Heart left ventricle (tissue), 16 donors: Measurements from ENCODE around the gene SCN1B. TPM values are rescaled to one million over a fixed set of nuclear protein-coding genes. Genes with fewer than 3 reads are reported as not detected.

Experiments
- ATAC-seq, 4 donors: fragments of 200-7000 bp; cut with Tn5 transposase; one replicate each; pipeline ENCODE4 v1.9.1; 2020 to 2022; ENCODE audit warnings: moderate library complexity in 4 of 4, mild to moderate bottlenecking in 3 of 4, moderate number of reproducible peaks in 1 of 4
- DNase-seq, 5 donors: peaks; one replicate each; pipeline ENCODE4 v3.0.0-alpha.2; 2020
- H3K27ac ChIP-seq, 12 donors: fragments of 200-600 bp; sonication (generic) in 4 of 12; one replicate each; pipeline versions ENCODE4 v1.5.0 to v1.8.0; 2016 to 2022; ENCODE audit warnings: mild to moderate bottlenecking in 2 of 12
- H3K27me3 ChIP-seq, 9 donors: fragments of 200-600 bp; sonication (generic) in 2 of 9; one replicate each; pipeline versions ENCODE4 v1.5.1 to v1.8.0; 2016 to 2022; ENCODE audit warnings: mild to moderate bottlenecking in 3 of 9
- H3K36me3 ChIP-seq, 9 donors: fragments of 200-600 bp; sonication (generic) in 2 of 9; one replicate each; pipeline versions ENCODE4 v1.5.0 to v1.8.0; 2018 to 2022; ENCODE audit warnings: mild to moderate bottlenecking in 2 of 9
- H3K4me1 ChIP-seq, 12 donors: fragments of 200-600 bp; sonication (generic) in 4 of 12; one replicate each; pipeline versions ENCODE4 v1.5.0 to v1.8.0; 2016 to 2022; ENCODE audit warnings: mild to moderate bottlenecking in 3 of 12
- H3K4me3 ChIP-seq, 12 donors: fragments of 200-600 bp; sonication (generic) in 4 of 12; one replicate each; pipeline versions ENCODE4 v1.5.0 to v1.8.0; 2017 to 2022; ENCODE audit warnings: mild to moderate bottlenecking in 9 of 12, moderate library complexity in 4 of 12
- H3K9me3 ChIP-seq, 12 donors: fragments of 200-600 bp; sonication (generic) in 4 of 12; one replicate each; pipeline versions ENCODE4 v1.5.0 to v1.8.0; 2016 to 2022; ENCODE audit warnings: mild to moderate bottlenecking in 1 of 12
- POLR2A ChIP-seq, 2 donors: fragments of 450-650 bp; IDR thresholded peaks; one replicate each; pipeline ENCODE4 v1.6.1; 2017; ENCODE audit warnings: antibody characterized with exemption in 2 of 2, mild to moderate bottlenecking in 2 of 2, moderate library complexity in 2 of 2
- WGBS, 4 donors: extraction: QIAGEN DNeasy Blood & Tissue Kit in 2 of 4; methylation state at CpG; one replicate each; pipeline versions ENCODE4 v1.1.5 to v1.1.7; 2013 to 2018; 5-methylcytosine and 5-hydroxymethylcytosine counted together
- intact Hi-C, 10 donors: fragments of 100-400 bp; cut with DNase I; formaldehyde crosslinking; loops; one replicate each; pipeline versions ENCODE4 v1.11.1 to v1.14.2; 2022
- polyA plus RNA-seq, 2 donors: library from polyadenylated mRNA; stranded (reverse); fragments of 200-250 nt; gene quantifications; one replicate each; pipeline ENCODE4 v1.2.3, GENCODE V29; 2013
- total RNA-seq, 9 donors: library from RNA; depleted of rRNA in 2 of 9; stranded (reverse); fragments of >200 nt in 2 of 9; fragmentation: NEBNext Ultra II Directional in 3 of 9; extraction: Animal tissue kit (Norgen Biotek cat#: 25700) in 3 of 9; gene quantifications; one replicate each; pipeline versions ENCODE4 v1.1.0 to v1.2.4, GENCODE V29; 2016 to 2023
- TF ChIP-seq, protein P1 (sequence below), 12 donors: fragments of 200-600 bp; sonication (generic) in 4 of 12; IDR thresholded peaks; one replicate each; pipeline versions ENCODE4 v1.5.0 to v1.8.0; 2018 to 2022; ENCODE audit warnings: antibody characterized with exemption in 12 of 12, mild to moderate bottlenecking in 5 of 12
- donor health status: ischemic (EF 13 %, LVEDD 7.1; RV severe dilation, severe dysfunction).
- donor health status: healthy with polysubstance abuse.
- donor health status: DM: no; HTN: yes; CAD: no.
- donor health status: DM: no; HTN: no; CAD: no.
- donor health status: ischemic (EF 25% LVEDD 6.9; RV normal size, moderate dysfunction).
- donor health status: ischemic (EF 25% LVEDD 5.7; RV mildly dilated, moderate dysfunction).
- donor health status: healthy.
- donor health status: DM: yes; HTN: yes; CAD: no.
- donor health status: ischemic (EF 35%, LVEDD 5.7; RV mildly dilated, moderate dysfunction).
- donor health status: nonischemic (EF 11% LVEDD 7.7; RV severe dilation, severe dysfunction).
- donor health status: DM: yes; HTN: yes; CAD: no.
- donor health status: PGD.
- donor health status: ischemic (EF 29% LVEDD 5.4; RV normal size, mild dysfunction).
- donor health status: nonischemic (EF 23%, LVEDD 6.1; RV moderate dilation, normal function).

Gene SCN1B
- total and polyA plus RNA-seq, 11 donors = 19.7 to 68.3 (median 32.4) TPM

DNA sequence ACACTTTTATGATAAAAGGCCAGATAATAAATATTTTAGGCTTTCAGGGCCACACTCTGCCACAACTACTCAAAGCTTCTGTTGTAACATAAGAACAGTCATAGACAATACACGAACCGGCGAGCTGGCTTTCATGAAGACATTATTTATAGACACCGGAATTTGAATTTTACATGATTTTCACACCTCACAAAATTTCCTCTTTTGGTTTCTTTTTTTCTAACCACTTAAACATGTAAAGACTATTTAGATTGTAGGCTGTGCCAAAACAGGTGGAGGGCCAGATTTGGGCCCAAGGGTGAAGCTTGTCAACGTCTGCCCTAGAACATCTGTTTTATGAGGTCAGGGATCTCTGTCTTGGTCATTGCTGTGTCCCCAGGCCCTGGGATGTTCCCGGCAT is 55.7 kb downstream of the SCN1B start:
- no peaks in the 10 kb centered on the region for H3K9me3 ChIP-seq
- intact Hi-C loops = no loop called here
- ATAC-seq (no peak), DNase-seq (no peak)
- no peak for TF ChIP-seq POLR2A (IDR thresholded peaks at IDR 0.05)
- TF ChIP-seq, protein P1, sequence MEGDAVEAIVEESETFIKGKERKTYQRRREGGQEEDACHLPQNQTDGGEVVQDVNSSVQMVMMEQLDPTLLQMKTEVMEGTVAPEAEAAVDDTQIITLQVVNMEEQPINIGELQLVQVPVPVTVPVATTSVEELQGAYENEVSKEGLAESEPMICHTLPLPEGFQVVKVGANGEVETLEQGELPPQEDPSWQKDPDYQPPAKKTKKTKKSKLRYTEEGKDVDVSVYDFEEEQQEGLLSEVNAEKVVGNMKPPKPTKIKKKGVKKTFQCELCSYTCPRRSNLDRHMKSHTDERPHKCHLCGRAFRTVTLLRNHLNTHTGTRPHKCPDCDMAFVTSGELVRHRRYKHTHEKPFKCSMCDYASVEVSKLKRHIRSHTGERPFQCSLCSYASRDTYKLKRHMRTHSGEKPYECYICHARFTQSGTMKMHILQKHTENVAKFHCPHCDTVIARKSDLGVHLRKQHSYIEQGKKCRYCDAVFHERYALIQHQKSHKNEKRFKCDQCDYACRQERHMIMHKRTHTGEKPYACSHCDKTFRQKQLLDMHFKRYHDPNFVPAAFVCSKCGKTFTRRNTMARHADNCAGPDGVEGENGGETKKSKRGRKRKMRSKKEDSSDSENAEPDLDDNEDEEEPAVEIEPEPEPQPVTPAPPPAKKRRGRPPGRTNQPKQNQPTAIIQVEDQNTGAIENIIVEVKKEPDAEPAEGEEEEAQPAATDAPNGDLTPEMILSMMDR (IDR thresholded peaks at IDR 0.05) = no peak
- H3K27me3 ChIP-seq = peaks cover 0 to 10% (median 3%) of the 10 kb centered on the region in 9 donors
- H3K36me3 ChIP-seq = no peaks in the 10 kb centered on the region
- no peak overlapping the region for H3K27ac ChIP-seq
- WGBS, 4 donors = 72 to 86% (median 77%) methylated on average over 6 of the region's 6 CpGs
- peaks cover 0 to 8% (median 4%) of the 10 kb centered on the region in 12 donors for H3K4me1 ChIP-seq
- no peak overlapping the region for H3K4me3 ChIP-seq

DNA sequence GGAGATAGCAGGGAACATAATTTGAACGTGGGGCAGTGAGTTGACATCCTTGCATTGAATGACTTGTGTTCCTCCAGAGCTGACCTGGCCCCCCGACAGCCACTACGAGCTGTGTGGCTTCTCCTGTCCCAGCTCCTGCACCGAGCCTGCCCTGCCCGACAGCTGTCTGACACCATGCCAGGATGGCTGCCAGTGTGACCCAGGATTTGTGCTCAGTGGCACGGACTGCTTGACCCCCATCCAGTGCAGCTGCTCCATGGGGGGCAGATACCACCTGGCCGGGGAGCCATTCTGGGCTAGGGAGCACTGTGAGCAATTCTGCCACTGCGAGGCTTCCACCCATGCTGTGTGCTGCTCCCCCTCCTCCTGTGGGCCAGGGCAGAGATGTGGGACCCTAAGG is 56.2 kb downstream of the SCN1B start:
- Histone ChIP-seq H3K4me3 (no peak overlapping the region), H3K4me1 (peaks cover 0 to 9% (median 4%) of the 10 kb centered on the region in 12 donors), H3K27me3 (peaks cover 0 to 15% (median 7%) of the 10 kb centered on the region in 9 donors), H3K27ac (no peak overlapping the region), H3K9me3 (no peaks in the 10 kb centered on the region), H3K36me3 (no peaks in the 10 kb centered on the region)
- ATAC-seq (no peak), DNase-seq (no peak)
- WGBS, 4 donors = 73 to 87% (median 81%) methylated on average over 7 to 8 of the region's 8 CpGs
- TF ChIP-seq, protein P1 (IDR thresholded peaks at IDR 0.05) = no peak
- no peak for TF ChIP-seq POLR2A (IDR thresholded peaks at IDR 0.05)
- intact Hi-C loops = no loop called here

DNA sequence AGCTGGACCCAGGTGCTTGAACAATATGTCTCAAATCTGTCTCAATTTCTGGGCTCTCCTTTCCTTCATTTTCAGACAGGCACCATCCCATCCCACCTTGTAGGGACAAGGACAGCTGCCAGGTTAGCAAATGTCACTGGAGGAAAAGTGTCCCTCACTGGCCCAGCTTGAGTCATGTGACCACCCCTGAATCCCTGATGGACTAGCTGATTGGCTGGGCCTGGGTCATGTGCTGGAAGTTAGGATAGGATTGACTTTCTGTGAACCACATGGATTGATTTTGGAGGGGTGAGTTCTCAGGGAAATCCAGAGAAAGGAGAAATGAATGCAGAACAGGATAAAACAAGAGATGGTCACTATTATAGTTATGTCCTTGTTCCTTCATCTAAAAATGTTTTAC is 57.1 kb downstream of the SCN1B start:
- H3K36me3 ChIP-seq = no peaks in the 10 kb centered on the region
- ATAC-seq = no peak
- H3K9me3 ChIP-seq = no peaks in the 10 kb centered on the region
- no peak overlapping the region for H3K27ac ChIP-seq
- DNase-seq = no peak
- no peak overlapping the region for H3K4me3 ChIP-seq
- TF ChIP-seq, protein P1 (IDR thresholded peaks at IDR 0.05) = no peak
- H3K4me1 ChIP-seq = peaks cover 0 to 9% (median 4%) of the 10 kb centered on the region in 12 donors
- peaks cover 0 to 24% (median 7%) of the 10 kb centered on the region in 9 donors for H3K27me3 ChIP-seq
- intact Hi-C loops = no loop called here

DNA sequence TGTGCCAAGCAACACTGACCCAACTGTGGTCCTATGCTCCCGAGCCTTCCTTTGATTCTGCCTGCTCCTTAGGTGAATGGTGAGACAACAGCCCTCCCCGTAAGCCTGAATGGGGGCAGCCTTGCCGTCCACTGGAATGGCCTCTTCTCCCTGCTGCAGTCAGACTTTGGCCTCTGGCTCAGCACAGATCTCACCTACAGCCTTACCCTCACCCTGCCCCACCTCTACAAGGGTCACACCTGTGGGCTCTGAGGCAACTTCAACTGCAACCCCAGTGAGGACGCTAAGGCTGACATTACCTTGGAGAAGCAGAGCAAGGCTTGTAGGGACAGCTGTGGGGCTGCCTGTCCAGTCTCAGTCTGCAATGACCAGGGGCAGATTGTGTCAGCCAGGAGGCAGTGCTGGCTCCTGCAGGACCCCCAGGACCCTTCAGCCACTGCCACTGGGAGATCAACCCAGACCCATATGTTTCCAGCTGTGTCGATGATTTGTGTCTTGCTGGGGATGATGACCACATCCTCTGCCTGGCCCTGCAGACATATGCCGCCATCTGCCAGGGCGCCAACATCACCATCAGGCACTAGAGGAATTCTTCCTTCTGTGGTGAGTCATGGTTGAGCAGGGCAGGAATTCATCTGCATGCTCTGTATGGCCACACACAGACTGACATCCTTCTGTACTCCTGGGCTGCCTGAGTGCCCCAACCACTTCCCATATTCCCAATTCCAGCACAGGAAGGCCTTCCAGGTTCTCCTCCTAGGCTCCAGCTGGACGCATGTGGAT is 58.1 kb downstream of the SCN1B start:
- intact Hi-C loops = no loop called here
- Histone ChIP-seq H3K36me3 (no peaks in the 10 kb centered on the region), H3K9me3 (no peaks in the 10 kb centered on the region), H3K4me1 (peaks cover 0 to 9% (median 4%) of the 10 kb centered on the region in 12 donors), H3K27ac (no peak overlapping the region), H3K4me3 (no peak overlapping the region), H3K27me3 (peaks cover 0 to 26% (median 7%) of the 10 kb centered on the region in 9 donors)
- no peak for TF ChIP-seq POLR2A (IDR thresholded peaks at IDR 0.05)
- TF ChIP-seq, protein P1 (IDR thresholded peaks at IDR 0.05) = no peak
- ATAC-seq = no peak
- WGBS, 4 donors = 72 to 76% (median 75%) methylated on average over 8 of the region's 8 CpGs
- DNase-seq = no peak
